ENCODE measurements around the gene NDUFA11. TPM values are rescaled to one million over a fixed set of nuclear protein-coding genes. Genes with fewer than 3 reads are reported as not detected.

Gene NDUFA11
- total and polyA plus RNA-seq, 2 of the 13 experiments (the other 11 are each of a cell fraction or from before 2014, with no cell fraction given): 286 to 378 TPM

DNA sequence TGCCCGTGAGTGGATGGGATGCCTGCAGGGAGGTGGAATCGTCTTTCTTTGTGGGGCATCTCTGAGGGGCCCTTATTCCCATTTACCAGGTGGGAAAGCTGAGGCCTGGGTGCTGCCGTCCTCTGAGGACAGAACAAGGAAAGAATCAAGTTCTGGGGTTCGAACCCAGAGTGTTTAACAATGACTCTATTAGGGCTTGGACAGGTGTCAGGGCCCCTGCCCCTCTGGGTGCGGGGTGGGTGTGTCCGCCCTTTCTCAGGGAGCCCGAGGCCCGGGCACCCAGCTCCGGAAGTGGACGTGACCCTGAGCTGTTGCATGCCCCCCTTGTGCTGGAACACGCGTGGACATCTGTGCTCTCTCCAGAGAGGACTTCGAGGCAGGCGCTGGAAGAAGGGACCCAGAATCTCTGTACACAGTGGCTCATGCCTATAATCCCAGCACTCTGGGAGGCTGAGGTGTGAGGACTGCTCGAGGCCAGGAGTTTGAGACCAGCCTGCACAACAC lies 10.8 kb downstream of the NDUFA11 start (continued):
- TF ChIP-seq POLR2G (IDR thresholded peaks at IDR 0.05; ENCODE audit: low read depth, low read length): peak; percentile 51; the same call in 1 of the 2 replicates
- TF ChIP-seq ZBTB49 (CRISPR knock-in tag; IDR thresholded peaks at IDR 0.05; ENCODE audit: borderline replicate concordance): no peak

GRCh38 chr19:5891938-5892771 lies 11.4 kb downstream of the NDUFA11 start:
- 55% methylated on average over 13 of the region's 48 CpGs for WGBS (ENCODE audit: low lambda C conversion rate)
- FAIRE-seq: peak; percentile 60
- TF ChIP-seq PLSCR1 (CRISPR knock-in tag; IDR thresholded peaks at IDR 0.05; ENCODE audit: borderline replicate concordance) (no peak), ZNF225 (CRISPR knock-in tag; IDR thresholded peaks at IDR 0.05) (no peak), GPBP1L1 (CRISPR knock-in tag; IDR thresholded peaks at IDR 0.05) (no peak), ZNF629 (CRISPR knock-in tag; conservative IDR thresholded peaks at IDR 0.05) (no peak), TCF7L2 (IDR thresholded peaks at IDR 0.05; ENCODE audit: low read depth, low read length) (no peak), ZBTB21 (CRISPR knock-in tag; IDR thresholded peaks at IDR 0.05) (0 out of 2 replicates have a peak, but pooled peaks have one; percentile 40), ARID2 (CRISPR knock-in tag; IDR thresholded peaks at IDR 0.05; ENCODE audit: borderline replicate concordance) (no peak), ZFP41 (CRISPR knock-in tag; IDR thresholded peaks at IDR 0.05; ENCODE audit: borderline replicate concordance) (no peak), ZNF326 (CRISPR knock-in tag; IDR thresholded peaks at IDR 0.05; ENCODE audit: borderline replicate concordance) (peak; percentile 93), HIVEP1 (CRISPR knock-in tag; IDR thresholded peaks at IDR 0.05) (peak; percentile 72), DDIT3 (CRISPR knock-in tag; IDR thresholded peaks at IDR 0.05) (no peak)
- TF ChIP-seq, protein P1, sequence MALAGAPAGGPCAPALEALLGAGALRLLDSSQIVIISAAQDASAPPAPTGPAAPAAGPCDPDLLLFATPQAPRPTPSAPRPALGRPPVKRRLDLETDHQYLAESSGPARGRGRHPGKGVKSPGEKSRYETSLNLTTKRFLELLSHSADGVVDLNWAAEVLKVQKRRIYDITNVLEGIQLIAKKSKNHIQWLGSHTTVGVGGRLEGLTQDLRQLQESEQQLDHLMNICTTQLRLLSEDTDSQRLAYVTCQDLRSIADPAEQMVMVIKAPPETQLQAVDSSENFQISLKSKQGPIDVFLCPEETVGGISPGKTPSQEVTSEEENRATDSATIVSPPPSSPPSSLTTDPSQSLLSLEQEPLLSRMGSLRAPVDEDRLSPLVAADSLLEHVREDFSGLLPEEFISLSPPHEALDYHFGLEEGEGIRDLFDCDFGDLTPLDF (CRISPR knock-in tag; IDR thresholded peaks at IDR 0.05): no peak

More at GRCh38 chr19:5891938-5892771, 11.4 kb downstream of the NDUFA11 start:
- peaks cover 7 to 25% of the 10 kb centered on the region in 2 experiments; a peak in 4 of 5 replicates for H3K36me3 ChIP-seq (replicated peaks in 1 of 2; ENCODE audit: control insufficient read depth in 1 of 2, insufficient read depth in 2 of 2, low read length in 2 of 2)
- no peaks in the 10 kb centered on the region for H3K79me2 ChIP-seq (ENCODE audit: insufficient read depth, low read length)
- no peak overlapping the region for H3K27ac ChIP-seq (ENCODE audit: extremely low read length, insufficient read depth, low read length)
- POLR2A ChIA-PET: interaction anchor here (1.1 to 2.6 kb wide), 5 partner anchors 12 to 88 kb away, joined by 3 to 9 read pairs (median 7); partner anchors contain the start of genes FUT6 and NDUFA11
- peak overlapping the region; percentile 40; the same call in 1 of the 2 replicates for H3K4me2 ChIP-seq (ENCODE audit: low read depth, low read length)
- peak; percentile 81 for ATAC-seq
- intact Hi-C loops (cut with micrococcal nuclease; ENCODE audit: unreplicated experiment) (loop anchor here (1.0 to 2.0 kb wide), 3 partner anchors 21 to 88 kb away; partner anchors contain the start of gene FUT5), in situ Hi-C loops (cut with HindIII; ENCODE audit: extremely low pct_ligation_motif_present, low pct_unique_long_range_greater_than_20kb) (loop anchor here (5.0 kb wide), 2 partner anchors 55 to 85 kb away; partner anchors contain the start of genes FUT6 and NRTN)
- DNase-seq (ENCODE audit: low spot score): no peak
- H3K9ac ChIP-seq (ENCODE audit: insufficient read depth, low read depth, low read length): 0 out of 2 replicates have a peak overlapping the region, but pooled peaks have one; percentile 17
- H4K20me1 ChIP-seq (ENCODE audit: insufficient read depth, low read length): no peaks in the 10 kb centered on the region
- no peaks in the 10 kb centered on the region for H3K9me3 ChIP-seq (ENCODE audit: low read length)
- H3K4me3 ChIP-seq (replicated peaks in 1 of 3; ENCODE audit: insufficient read depth in 1 of 3, low read depth in 2 of 3, low read length in 3 of 3): peak overlapping the region in 1 of 3 experiments; percentile 14; a peak in 1 of 6 replicates
- peaks cover 44% of the 10 kb centered on the region for H3K4me1 ChIP-seq (ENCODE audit: insufficient read depth, low read length)
- H2AFZ ChIP-seq (ENCODE audit: low read length): no peak overlapping the region
- no TSS peak for BruUV-seq (replicated peaks)
- CTCF ChIA-PET (ENCODE audit: low intra/inter-chr PET ratio, low total read pairs): interaction anchor here (1.4 to 3.9 kb wide), 3 partner anchors 69 to 98 kb away, joined by 4 to 71 read pairs (median 5); partner anchors contain the start of gene NRTN
- H3K27me3 ChIP-seq (ENCODE audit: control insufficient read depth in 1 of 2, insufficient read depth in 2 of 2, low read length in 2 of 2): no peaks in the 10 kb centered on the region
